HEK293 (cell line): ENCODE data around the gene KATNB1.

Experiments
- CTCF ChIP-seq: fragments of 450-650 bp; formaldehyde crosslinking; IDR thresholded peaks from 2 replicates; pipeline ENCODE4 v1.5.1; 2016; ENCODE audit warnings: missing biosample characterization, missing genetic modification characterization
- PBX3 ChIP-seq: sonication (generic); formaldehyde crosslinking; IDR thresholded peaks from 2 replicates; pipeline ENCODE4 v1.8.1; 2022; ENCODE audit warnings: mild to moderate bottlenecking, moderate library complexity, missing genetic modification reagents
- ZBTB21 ChIP-seq: fragments of 450-650 bp; formaldehyde crosslinking; IDR thresholded peaks from 2 replicates; pipeline ENCODE4 v1.5.1; 2017; ENCODE audit warnings: missing biosample characterization, missing genetic modification characterization
- ZNF112 ChIP-seq: fragments of 450-650 bp; formaldehyde crosslinking; IDR thresholded peaks from 2 replicates; pipeline ENCODE4 v1.5.0; 2017; ENCODE audit warnings: missing biosample characterization, missing genetic modification characterization
- ZNF114 ChIP-seq: fragments of 450-650 bp; formaldehyde crosslinking; IDR thresholded peaks from 2 replicates; pipeline ENCODE4 v1.5.0; 2017; ENCODE audit warnings: missing biosample characterization, missing genetic modification characterization
- ZNF18 ChIP-seq: fragments of 450-650 bp; formaldehyde crosslinking; IDR thresholded peaks from 2 replicates; pipeline ENCODE4 v1.5.1; 2016; ENCODE audit warnings: missing biosample characterization, missing genetic modification characterization
- ZNF473 ChIP-seq: fragments of 450-650 bp; formaldehyde crosslinking; IDR thresholded peaks from 2 replicates; pipeline ENCODE4 v1.5.1; 2017; ENCODE audit warnings: missing biosample characterization, missing genetic modification characterization
- ZNF501 ChIP-seq: fragments of 450-650 bp; formaldehyde crosslinking; IDR thresholded peaks from 2 replicates; pipeline ENCODE4 v1.5.1; 2016; ENCODE audit warnings: missing biosample characterization, missing genetic modification characterization
- ZNF558 ChIP-seq: fragments of 450-650 bp; formaldehyde crosslinking; IDR thresholded peaks from 2 replicates; pipeline ENCODE4 v1.5.1; 2016; ENCODE audit warnings: missing biosample characterization, missing genetic modification characterization
- ZNF677 ChIP-seq: fragments of 450-650 bp; IDR thresholded peaks from 2 replicates; pipeline ENCODE4 v1.5.0; 2018; ENCODE audit warnings: missing biosample characterization, mild to moderate bottlenecking, missing genetic modification characterization, moderate library complexity
- ZNF768 ChIP-seq: fragments of 450-650 bp; formaldehyde crosslinking; IDR thresholded peaks from 2 replicates; pipeline ENCODE4 v1.5.1; 2018; ENCODE audit warnings: missing biosample characterization, mild to moderate bottlenecking, missing genetic modification characterization
- ZNF837 ChIP-seq: fragments of 450-650 bp; formaldehyde crosslinking; IDR thresholded peaks from 2 replicates; pipeline ENCODE4 v1.5.1; 2016; ENCODE audit warnings: missing biosample characterization, missing genetic modification characterization

- TF ChIP-seq ZNF837 (tag by site-specific recombination) (no peak), ZNF112 (tag by site-specific recombination) (no peak), CTCF (tag by site-specific recombination) (no peak), ZNF558 (tag by site-specific recombination) (no peak), ZNF768 (tag by site-specific recombination) (no peak), ZNF18 (tag by site-specific recombination) (no peak), PBX3 (no peak), ZNF677 (tag by site-specific recombination) (no peak), ZNF501 (no peak), ZBTB21 (tag by site-specific recombination) (no peak), ZNF114 (no peak), ZNF473 (tag by site-specific recombination) (no peak)
Observed at GRCh38 chr16:57766714-57767348, 31.3 kb downstream of the KATNB1 start.
